ENCODE results near the gene PIGA. TPM values are rescaled to one million over a fixed set of nuclear protein-coding genes. Genes with fewer than 3 reads are reported as not detected.
A peak's percentile ranks its signal among the peaks of the same experiment; 100 is the strongest.

The PIGA gene
- total and polyA plus RNA-seq, 9 of the 15 experiments (the other 6 are each of a cell fraction or from before 2014, with no cell fraction given) = 14.8 to 36.9 (median 23.5) TPM

DNA sequence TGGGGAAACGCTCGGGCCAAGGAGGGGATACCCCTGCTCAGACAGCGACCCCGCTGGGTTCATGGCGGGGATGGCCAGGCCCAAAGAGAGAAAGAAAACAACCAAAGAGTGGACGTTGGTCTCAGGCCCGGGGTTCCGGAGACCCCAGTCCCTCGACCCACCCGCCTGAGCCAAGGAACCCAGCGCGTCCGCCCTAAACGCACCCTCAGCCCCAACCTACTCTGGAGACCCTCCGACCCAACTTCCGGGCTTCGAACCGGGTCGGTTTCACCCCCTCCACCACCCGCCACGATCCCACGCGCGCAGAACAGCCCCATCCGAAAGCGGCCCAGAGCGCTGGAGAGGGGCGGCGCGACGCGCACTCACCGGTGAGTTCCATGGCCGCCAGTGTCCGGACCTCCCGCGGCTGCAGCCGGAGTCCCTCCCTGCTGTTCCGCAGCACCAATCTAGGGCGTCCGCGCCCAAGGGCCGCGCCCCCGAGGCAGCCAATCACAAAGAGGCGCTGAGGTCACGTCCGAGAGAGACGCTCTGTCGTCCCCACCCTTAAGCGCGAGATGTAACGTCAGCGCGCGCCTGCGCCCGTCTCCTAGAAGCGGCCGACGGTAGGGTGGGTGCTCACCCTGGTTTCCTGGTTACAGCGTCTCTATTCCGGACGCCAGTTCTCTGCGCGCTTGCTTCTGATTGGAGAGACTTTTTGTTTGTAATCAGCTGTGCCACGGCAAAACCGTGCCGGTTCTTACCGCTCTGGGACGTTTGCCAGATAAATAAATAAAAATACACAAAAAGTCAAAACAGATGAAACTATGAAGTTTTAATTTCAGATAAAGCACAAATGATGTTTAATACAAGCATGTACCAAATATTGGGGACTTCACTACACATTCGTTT, at the start of gene PIGA (continued):
- TF ChIP-seq, protein P1, sequence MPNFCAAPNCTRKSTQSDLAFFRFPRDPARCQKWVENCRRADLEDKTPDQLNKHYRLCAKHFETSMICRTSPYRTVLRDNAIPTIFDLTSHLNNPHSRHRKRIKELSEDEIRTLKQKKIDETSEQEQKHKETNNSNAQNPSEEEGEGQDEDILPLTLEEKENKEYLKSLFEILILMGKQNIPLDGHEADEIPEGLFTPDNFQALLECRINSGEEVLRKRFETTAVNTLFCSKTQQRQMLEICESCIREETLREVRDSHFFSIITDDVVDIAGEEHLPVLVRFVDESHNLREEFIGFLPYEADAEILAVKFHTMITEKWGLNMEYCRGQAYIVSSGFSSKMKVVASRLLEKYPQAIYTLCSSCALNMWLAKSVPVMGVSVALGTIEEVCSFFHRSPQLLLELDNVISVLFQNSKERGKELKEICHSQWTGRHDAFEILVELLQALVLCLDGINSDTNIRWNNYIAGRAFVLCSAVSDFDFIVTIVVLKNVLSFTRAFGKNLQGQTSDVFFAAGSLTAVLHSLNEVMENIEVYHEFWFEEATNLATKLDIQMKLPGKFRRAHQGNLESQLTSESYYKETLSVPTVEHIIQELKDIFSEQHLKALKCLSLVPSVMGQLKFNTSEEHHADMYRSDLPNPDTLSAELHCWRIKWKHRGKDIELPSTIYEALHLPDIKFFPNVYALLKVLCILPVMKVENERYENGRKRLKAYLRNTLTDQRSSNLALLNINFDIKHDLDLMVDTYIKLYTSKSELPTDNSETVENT (CRISPR knock-in tag; IDR thresholded peaks at IDR 0.05) = 0 out of 2 replicates have a peak, but pooled peaks have one; percentile 29
- TF ChIP-seq, protein P2, sequence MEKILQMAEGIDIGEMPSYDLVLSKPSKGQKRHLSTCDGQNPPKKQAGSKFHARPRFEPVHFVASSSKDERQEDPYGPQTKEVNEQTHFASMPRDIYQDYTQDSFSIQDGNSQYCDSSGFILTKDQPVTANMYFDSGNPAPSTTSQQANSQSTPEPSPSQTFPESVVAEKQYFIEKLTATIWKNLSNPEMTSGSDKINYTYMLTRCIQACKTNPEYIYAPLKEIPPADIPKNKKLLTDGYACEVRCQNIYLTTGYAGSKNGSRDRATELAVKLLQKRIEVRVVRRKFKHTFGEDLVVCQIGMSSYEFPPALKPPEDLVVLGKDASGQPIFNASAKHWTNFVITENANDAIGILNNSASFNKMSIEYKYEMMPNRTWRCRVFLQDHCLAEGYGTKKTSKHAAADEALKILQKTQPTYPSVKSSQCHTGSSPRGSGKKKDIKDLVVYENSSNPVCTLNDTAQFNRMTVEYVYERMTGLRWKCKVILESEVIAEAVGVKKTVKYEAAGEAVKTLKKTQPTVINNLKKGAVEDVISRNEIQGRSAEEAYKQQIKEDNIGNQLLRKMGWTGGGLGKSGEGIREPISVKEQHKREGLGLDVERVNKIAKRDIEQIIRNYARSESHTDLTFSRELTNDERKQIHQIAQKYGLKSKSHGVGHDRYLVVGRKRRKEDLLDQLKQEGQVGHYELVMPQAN (IDR thresholded peaks at IDR 0.05; ENCODE audit: borderline replicate concordance) = peak; percentile 54; the same call in 1 of the 2 replicates
- TF ChIP-seq, protein P3, sequence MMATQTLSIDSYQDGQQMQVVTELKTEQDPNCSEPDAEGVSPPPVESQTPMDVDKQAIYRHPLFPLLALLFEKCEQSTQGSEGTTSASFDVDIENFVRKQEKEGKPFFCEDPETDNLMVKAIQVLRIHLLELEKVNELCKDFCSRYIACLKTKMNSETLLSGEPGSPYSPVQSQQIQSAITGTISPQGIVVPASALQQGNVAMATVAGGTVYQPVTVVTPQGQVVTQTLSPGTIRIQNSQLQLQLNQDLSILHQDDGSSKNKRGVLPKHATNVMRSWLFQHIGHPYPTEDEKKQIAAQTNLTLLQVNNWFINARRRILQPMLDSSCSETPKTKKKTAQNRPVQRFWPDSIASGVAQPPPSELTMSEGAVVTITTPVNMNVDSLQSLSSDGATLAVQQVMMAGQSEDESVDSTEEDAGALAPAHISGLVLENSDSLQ (IDR thresholded peaks at IDR 0.05) = peak; percentile 83
- TF ChIP-seq, protein P4, sequence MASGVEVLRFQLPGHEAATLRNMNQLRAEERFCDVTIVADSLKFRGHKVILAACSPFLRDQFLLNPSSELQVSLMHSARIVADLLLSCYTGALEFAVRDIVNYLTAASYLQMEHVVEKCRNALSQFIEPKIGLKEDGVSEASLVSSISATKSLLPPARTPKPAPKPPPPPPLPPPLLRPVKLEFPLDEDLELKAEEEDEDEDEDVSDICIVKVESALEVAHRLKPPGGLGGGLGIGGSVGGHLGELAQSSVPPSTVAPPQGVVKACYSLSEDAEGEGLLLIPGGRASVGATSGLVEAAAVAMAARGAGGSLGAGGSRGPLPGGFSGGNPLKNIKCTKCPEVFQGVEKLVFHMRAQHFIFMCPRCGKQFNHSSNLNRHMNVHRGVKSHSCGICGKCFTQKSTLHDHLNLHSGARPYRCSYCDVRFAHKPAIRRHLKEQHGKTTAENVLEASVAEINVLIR (CRISPR knock-in tag; IDR thresholded peaks at IDR 0.05) = 0 out of 2 replicates have a peak, but pooled peaks have one; percentile 31
- TF ChIP-seq ATF7 (IDR thresholded peaks at IDR 0.05) (peak; percentile 94), JUND (IDR thresholded peaks at IDR 0.05; ENCODE audit: borderline replicate concordance, low read depth, low read length) (peak; percentile 63), JUND (tag; IDR thresholded peaks at IDR 0.05; ENCODE audit: borderline replicate concordance, low read depth, low read length) (peak; percentile 44; the same call in 1 of the 3 replicates), ZNF586 (CRISPR knock-in tag; conservative IDR thresholded peaks at IDR 0.05) (no peak), TBP (optimal IDR thresholded peaks at IDR 0.05; ENCODE audit: low read depth, low read length) (peak; percentile 50), HNRNPLL (IDR thresholded peaks at IDR 0.05; ENCODE audit: low read depth, low read length, poor library complexity, severe bottlenecking) (peak; percentile 93), XRCC3 (IDR thresholded peaks at IDR 0.05) (no peak), NFRKB (IDR thresholded peaks at IDR 0.05; ENCODE audit: low read depth) (peak; percentile 74), TBL1XR1 (IDR thresholded peaks at IDR 0.05; ENCODE audit: low read length in 2 of 2) (peak in 1 of 2 experiments; percentile 41; a peak in 1 of 4 replicates)
- TF ChIP-seq, protein P5, sequence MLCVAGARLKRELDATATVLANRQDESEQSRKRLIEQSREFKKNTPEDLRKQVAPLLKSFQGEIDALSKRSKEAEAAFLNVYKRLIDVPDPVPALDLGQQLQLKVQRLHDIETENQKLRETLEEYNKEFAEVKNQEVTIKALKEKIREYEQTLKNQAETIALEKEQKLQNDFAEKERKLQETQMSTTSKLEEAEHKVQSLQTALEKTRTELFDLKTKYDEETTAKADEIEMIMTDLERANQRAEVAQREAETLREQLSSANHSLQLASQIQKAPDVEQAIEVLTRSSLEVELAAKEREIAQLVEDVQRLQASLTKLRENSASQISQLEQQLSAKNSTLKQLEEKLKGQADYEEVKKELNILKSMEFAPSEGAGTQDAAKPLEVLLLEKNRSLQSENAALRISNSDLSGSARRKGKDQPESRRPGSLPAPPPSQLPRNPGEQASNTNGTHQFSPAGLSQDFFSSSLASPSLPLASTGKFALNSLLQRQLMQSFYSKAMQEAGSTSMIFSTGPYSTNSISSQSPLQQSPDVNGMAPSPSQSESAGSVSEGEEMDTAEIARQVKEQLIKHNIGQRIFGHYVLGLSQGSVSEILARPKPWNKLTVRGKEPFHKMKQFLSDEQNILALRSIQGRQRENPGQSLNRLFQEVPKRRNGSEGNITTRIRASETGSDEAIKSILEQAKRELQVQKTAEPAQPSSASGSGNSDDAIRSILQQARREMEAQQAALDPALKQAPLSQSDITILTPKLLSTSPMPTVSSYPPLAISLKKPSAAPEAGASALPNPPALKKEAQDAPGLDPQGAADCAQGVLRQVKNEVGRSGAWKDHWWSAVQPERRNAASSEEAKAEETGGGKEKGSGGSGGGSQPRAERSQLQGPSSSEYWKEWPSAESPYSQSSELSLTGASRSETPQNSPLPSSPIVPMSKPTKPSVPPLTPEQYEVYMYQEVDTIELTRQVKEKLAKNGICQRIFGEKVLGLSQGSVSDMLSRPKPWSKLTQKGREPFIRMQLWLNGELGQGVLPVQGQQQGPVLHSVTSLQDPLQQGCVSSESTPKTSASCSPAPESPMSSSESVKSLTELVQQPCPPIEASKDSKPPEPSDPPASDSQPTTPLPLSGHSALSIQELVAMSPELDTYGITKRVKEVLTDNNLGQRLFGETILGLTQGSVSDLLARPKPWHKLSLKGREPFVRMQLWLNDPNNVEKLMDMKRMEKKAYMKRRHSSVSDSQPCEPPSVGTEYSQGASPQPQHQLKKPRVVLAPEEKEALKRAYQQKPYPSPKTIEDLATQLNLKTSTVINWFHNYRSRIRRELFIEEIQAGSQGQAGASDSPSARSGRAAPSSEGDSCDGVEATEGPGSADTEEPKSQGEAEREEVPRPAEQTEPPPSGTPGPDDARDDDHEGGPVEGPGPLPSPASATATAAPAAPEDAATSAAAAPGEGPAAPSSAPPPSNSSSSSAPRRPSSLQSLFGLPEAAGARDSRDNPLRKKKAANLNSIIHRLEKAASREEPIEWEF (CRISPR knock-in tag; IDR thresholded peaks at IDR 0.05) = no peak
